Naive thymus-derived CD8-positive, alpha-beta T cell (primary cell): ENCODE results near the gene EPHB2. TPM values are rescaled to one million over a fixed set of nuclear protein-coding genes. Genes with fewer than 3 reads are reported as not detected.

Experiments
- ATAC-seq, 2 donors: fragments of 150-1000 bp; cut with Tn5 transposase in 1 of 2; sonication (Bioruptor Pico), chemical (Tn5 transposase) in 1 of 2; 1 replicate in 1 of 2; 2 replicates in 1 of 2; pipeline ENCODE4 v1.10.0; 2021; ENCODE audit warnings: mild to moderate bottlenecking in 2 of 2, moderate library complexity in 2 of 2
- POLR2A ChIA-PET: fragments of 350-600 bp; sonication (Branson Sonifier 250); formaldehyde crosslinking; loops from one replicate; lab custom pipeline; 2021; ENCODE audit warnings: antibody characterized with exemption; lab: Charles Lee
- DNase-seq, 10 donors: peaks; one replicate each; pipeline versions ENCODE4 v3.0.0 to v3.0.0-alpha.2; 2020 to 2022
- H3K27ac Mint-ChIP-seq, 10 donors: one replicate each; pipeline ENCODE4 v1.8.0; 2020 to 2022; ENCODE audit warnings: mild to moderate bottlenecking in 10 of 10, mixed read lengths in 10 of 10, moderate library complexity in 4 of 10, inconsistent platforms in 1 of 10
- H3K27me3 Mint-ChIP-seq, 5 donors: one replicate each; pipeline ENCODE4 v1.8.0; 2021 to 2022; ENCODE audit warnings: mixed read lengths in 5 of 5
- H3K36me3 Mint-ChIP-seq, 3 donors: one replicate each; pipeline ENCODE4 v1.8.0; 2020 to 2022; ENCODE audit warnings: mixed read lengths in 3 of 3, mild to moderate bottlenecking in 2 of 3, inconsistent platforms in 1 of 3
- H3K4me1 Mint-ChIP-seq, 4 donors: one replicate each; pipeline ENCODE4 v1.8.0; 2021 to 2022; ENCODE audit warnings: mixed read lengths in 4 of 4
- H3K4me3 Mint-ChIP-seq, 10 donors: one replicate each; pipeline ENCODE4 v1.8.0; 2020 to 2022; ENCODE audit warnings: mild to moderate bottlenecking in 10 of 10, mixed read lengths in 10 of 10, moderate library complexity in 6 of 10, inconsistent platforms in 1 of 10
- H3K9me3 Mint-ChIP-seq, 9 donors: one replicate each; pipeline ENCODE4 v1.8.0; 2020 to 2022; ENCODE audit warnings: mixed read lengths in 9 of 9, mild to moderate bottlenecking in 3 of 9, inconsistent platforms in 1 of 9, moderate library complexity in 1 of 9
- polyA plus RNA-seq, 3 donors: library from polyadenylated mRNA; unstranded; fragments of 300-500 nt; fragmentation: Illumina TruSeq; gene quantifications; one replicate each; pipeline ENCODE4 v1.2.3, GENCODE V29; 2021
- total RNA-seq, 8 experiments: library from RNA in 2 of 8; stranded (reverse) in 2 of 8; gene quantifications; one replicate each; pipeline ENCODE4 v1.2.3 and lab custom pipeline; 2021 to 2026

The EPHB2 gene
- total and polyA plus RNA-seq, 5 experiments from 2014 or later = 0.21 to 0.25 TPM; not detected in 3

DNA sequence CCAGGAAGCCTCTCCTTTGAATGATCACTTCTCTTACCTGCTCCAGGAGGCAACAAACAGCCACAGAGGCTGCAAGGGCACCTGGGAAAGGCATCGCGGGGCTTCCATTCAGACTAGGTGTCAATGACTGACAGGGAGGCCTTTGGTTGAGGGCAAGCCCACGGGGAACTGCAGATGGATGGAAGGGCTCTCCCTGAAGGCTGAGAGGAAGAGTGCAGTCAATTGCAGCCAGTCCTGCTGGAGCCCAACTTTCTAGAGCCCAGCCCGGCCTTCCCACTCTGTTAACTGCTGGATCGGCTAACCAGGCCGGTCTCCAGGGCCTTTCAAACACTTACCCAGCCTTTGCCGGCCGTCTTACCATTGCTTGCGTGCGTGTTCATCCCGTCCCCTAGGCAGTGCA, 172.8 kb downstream of the EPHB2 start:
- DNase-seq = no peak
- POLR2A ChIA-PET = no interaction called here

DNA sequence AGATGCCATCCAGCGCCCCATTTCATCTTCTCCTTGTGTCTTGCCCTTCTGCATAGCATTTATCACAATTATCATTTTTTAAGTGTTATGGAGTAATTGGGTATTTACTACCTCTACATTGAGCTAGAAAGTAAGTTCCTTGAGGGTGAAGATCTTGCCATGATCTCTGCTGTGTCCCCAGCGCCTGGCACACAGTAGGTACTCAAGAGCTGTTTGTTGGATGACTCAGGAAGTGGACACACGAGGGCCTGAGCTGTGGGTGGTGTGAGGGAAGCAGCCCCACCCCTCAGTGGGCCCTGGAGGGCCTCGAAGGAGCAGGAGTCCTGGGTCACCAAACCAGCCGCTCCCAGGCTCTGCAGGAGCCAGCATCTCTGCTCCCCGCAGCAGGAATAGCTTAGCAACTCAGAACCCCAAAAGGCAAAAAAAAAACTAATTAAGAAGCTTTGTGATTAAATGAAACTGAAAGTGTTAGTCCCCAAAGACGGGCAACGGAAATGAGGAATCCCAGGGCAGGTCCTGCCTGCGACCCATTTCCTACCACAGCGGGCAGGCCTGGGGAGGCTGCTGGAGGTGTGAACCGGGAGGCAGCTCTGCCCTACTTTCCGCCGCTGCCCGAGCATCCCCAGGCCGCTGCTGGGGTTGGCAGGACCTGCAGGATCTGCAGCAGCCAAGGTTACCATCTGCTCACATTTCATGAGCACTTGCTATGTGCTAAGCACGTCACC, 174.3 kb downstream of the EPHB2 start:
- POLR2A ChIA-PET = no interaction called here
- Mint-ChIP-seq H3K9me3 (peaks cover 0 to 2% (median 0%) of the 10 kb centered on the region in 9 donors), H3K36me3 (no peaks in the 10 kb centered on the region), H3K4me1 (peaks cover 6 to 10% (median 10%) of the 10 kb centered on the region in 4 donors), H3K4me3 (peak overlapping the region in 7 of 10 donors; percentile 32 to 79 (median 55)), H3K27me3 (peaks cover 6 to 42% (median 12%) of the 10 kb centered on the region in 5 donors), H3K27ac (peak overlapping the region in 4 of 10 donors; percentile 23 to 59 (median 55))
- ATAC-seq (no peak), DNase-seq (no peak)

More for the DNA sequence above, 172.8 kb downstream of the EPHB2 start:
- Mint-ChIP-seq H3K27ac (no peak overlapping the region), H3K4me3 (no peak overlapping the region), H3K27me3 (peaks cover 1 to 29% (median 10%) of the 10 kb centered on the region in 5 donors), H3K4me1 (peaks cover 6 to 10% (median 10%) of the 10 kb centered on the region in 4 donors), H3K36me3 (no peaks in the 10 kb centered on the region), H3K9me3 (peaks cover 0 to 2% (median 0%) of the 10 kb centered on the region in 9 donors)
- no peak for ATAC-seq

DNA sequence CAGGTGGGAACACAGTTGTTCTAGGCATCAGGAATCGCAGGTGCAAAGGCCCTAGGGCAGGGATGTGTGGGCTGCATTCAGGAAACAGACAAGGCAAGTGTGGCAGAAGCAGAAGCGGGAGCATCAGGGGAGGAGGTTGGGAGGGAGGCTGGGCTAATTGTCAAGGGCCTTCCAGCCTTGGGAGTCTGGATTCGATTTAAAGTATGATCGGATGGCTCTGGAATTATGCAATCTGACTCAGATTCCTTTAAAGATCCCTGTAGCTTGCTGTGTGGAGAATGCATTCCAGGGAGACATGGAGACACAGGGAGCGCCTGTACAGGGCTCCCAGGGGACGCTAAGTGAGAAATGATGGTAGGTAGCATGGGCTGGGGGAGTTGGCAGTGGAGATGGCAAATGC, 175.6 kb downstream of the EPHB2 start:
- no peak for DNase-seq
- POLR2A ChIA-PET = no interaction called here
- Mint-ChIP-seq H3K9me3 (peaks cover 0 to 2% (median 0%) of the 10 kb centered on the region in 9 donors), H3K27me3 (peaks cover 6 to 42% (median 16%) of the 10 kb centered on the region in 5 donors), H3K27ac (no peak overlapping the region), H3K4me1 (peaks cover 6 to 10% (median 10%) of the 10 kb centered on the region in 4 donors), H3K36me3 (no peaks in the 10 kb centered on the region), H3K4me3 (no peak overlapping the region)
- no peak for ATAC-seq

DNA sequence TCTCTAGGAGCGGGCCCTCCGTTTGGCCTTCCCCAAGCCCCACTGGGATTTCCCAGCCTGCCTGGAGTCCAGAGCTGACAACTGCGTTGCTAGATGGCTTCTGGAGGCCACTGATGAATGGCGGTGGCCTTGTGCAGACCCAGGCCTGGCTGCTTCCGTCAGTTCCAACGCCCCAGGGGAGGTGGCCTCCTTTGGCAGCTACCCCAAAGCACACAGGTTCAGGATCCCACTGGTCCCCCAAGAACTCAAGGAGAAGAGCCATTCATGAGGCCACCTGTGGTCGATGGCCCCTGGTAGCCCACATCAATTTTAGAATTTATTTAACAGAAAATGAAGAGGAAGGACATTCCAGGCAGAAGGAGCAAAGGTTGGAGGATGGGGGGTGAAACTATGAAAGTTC, 176.9 kb downstream of the EPHB2 start:
- H3K4me3 Mint-ChIP-seq = no peak overlapping the region
- no peaks in the 10 kb centered on the region for H3K36me3 Mint-ChIP-seq
- ATAC-seq (no peak), DNase-seq (no peak)
- H3K4me1 Mint-ChIP-seq = peaks cover 6 to 10% (median 10%) of the 10 kb centered on the region in 4 donors
- H3K9me3 Mint-ChIP-seq = peaks cover 0 to 2% (median 0%) of the 10 kb centered on the region in 9 donors
- POLR2A ChIA-PET = no interaction called here
- H3K27me3 Mint-ChIP-seq = peaks cover 6 to 42% (median 16%) of the 10 kb centered on the region in 5 donors
- no peak overlapping the region for H3K27ac Mint-ChIP-seq

- DNase-seq = no peak
- H3K27ac Mint-ChIP-seq = no peak overlapping the region
- POLR2A ChIA-PET = no interaction called here
- no peak overlapping the region for H3K4me3 Mint-ChIP-seq
- H3K4me1 Mint-ChIP-seq = peaks cover 6 to 10% (median 10%) of the 10 kb centered on the region in 4 donors
- H3K9me3 Mint-ChIP-seq = peaks cover 0 to 2% (median 0%) of the 10 kb centered on the region in 9 donors
- no peak for ATAC-seq
- peaks cover 6 to 42% (median 16%) of the 10 kb centered on the region in 5 donors for H3K27me3 Mint-ChIP-seq
- H3K36me3 Mint-ChIP-seq = no peaks in the 10 kb centered on the region
These were observed 177.9 kb downstream of the EPHB2 start for GRCh38 chr1:22888320-22889075.

GRCh38 chr1:22889213-22889827, 178.7 kb downstream of the EPHB2 start:
- Mint-ChIP-seq H3K9me3 (no peaks in the 10 kb centered on the region), H3K36me3 (no peaks in the 10 kb centered on the region), H3K4me3 (no peak overlapping the region), H3K4me1 (peaks cover 6 to 10% (median 10%) of the 10 kb centered on the region in 4 donors), H3K27ac (no peak overlapping the region), H3K27me3 (peaks cover 6 to 42% (median 16%) of the 10 kb centered on the region in 5 donors)
- ATAC-seq = no peak
- POLR2A ChIA-PET = no interaction called here
- DNase-seq = no peak

DNA sequence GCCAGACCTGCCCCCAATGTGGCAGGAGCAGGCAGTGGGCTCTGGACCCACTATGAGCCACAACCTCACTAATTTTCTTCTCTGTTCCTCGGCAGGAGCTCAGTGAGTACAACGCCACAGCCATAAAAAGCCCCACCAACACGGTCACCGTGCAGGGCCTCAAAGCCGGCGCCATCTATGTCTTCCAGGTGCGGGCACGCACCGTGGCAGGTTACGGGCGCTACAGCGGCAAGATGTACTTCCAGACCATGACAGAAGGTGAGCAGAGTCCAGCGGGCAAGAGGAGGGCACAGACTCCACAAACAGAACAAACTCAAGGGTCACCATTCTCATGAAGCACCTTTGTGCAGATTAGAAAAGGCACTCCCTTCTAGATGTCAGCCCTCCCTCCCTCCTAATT, 182.2 kb downstream of the EPHB2 start:
- H3K4me3 Mint-ChIP-seq = no peak overlapping the region
- H3K27ac Mint-ChIP-seq = no peak overlapping the region
- DNase-seq (no peak), ATAC-seq (no peak)
- POLR2A ChIA-PET = no interaction called here
- H3K9me3 Mint-ChIP-seq = peaks cover 0 to 1% (median 0%) of the 10 kb centered on the region in 9 donors
- no peaks in the 10 kb centered on the region for H3K36me3 Mint-ChIP-seq
- no peaks in the 10 kb centered on the region for H3K4me1 Mint-ChIP-seq
- peaks cover 5 to 30% (median 19%) of the 10 kb centered on the region in 5 donors for H3K27me3 Mint-ChIP-seq

DNA sequence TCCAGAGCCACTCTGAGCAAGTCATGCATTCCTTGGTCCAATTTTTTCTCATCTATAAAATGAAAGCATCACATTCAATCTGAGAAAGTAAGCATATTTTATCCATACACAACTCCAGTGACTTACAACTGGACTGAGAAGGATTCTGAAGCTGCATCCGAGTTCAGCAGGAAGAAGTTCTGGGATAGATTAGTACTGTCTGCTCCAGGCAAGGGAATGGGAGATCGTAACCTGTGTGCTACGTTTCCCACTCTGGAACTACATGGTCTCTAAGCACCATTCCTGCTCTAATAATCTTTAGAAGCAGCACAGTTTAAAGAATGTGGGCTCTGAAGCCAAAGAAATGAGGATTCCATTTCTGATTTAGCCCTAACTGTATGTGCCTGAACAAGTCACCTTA, 182.7 kb downstream of the EPHB2 start:
- Mint-ChIP-seq H3K4me3 (no peak overlapping the region), H3K27me3 (peaks cover 5 to 35% (median 22%) of the 10 kb centered on the region in 5 donors), H3K9me3 (peaks cover 0 to 1% (median 0%) of the 10 kb centered on the region in 9 donors), H3K36me3 (no peaks in the 10 kb centered on the region), H3K4me1 (no peaks in the 10 kb centered on the region), H3K27ac (no peak overlapping the region)
- no peak for DNase-seq
- no peak for ATAC-seq
- POLR2A ChIA-PET = no interaction called here

DNA sequence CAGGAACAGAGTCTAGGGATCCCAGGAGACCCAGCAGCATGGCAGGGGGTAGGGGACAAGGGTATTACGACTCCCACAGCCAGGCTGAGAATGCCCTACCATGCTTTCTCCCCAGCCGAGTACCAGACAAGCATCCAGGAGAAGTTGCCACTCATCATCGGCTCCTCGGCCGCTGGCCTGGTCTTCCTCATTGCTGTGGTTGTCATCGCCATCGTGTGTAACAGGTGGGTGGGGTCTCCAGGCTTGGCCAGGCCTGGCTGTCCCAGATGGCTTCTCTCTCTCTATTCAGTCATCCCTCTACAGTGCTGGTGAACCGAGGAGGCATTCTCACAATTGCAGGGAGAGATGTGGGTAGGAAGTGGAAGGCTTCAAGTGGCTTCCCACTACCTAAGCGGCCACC, 184.7 kb downstream of the EPHB2 start:
- Mint-ChIP-seq H3K27ac (no peak overlapping the region), H3K4me1 (no peaks in the 10 kb centered on the region), H3K9me3 (peaks cover 0 to 1% (median 0%) of the 10 kb centered on the region in 9 donors), H3K4me3 (no peak overlapping the region), H3K27me3 (peaks cover 9 to 32% (median 25%) of the 10 kb centered on the region in 5 donors), H3K36me3 (no peaks in the 10 kb centered on the region)
- DNase-seq = no peak
- ATAC-seq = no peak
- POLR2A ChIA-PET = no interaction called here

DNA sequence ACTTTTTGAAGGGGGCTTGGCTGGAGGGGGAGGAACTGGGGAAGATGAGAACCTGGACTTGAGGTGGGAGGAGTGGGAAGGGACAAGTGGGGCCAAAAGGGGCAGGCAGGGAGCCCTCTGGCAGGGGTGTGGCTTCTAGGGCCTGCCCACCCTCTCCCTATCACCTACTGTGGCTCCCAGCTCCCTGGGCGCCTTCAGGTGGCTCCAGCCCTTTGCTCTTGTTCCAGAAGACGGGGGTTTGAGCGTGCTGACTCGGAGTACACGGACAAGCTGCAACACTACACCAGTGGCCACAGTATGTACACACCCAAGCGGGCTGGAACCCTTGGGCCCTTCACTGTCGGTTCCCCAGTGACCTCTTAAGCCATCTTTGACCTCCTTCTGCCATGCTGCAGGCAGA, 185.5 kb downstream of the EPHB2 start:
- no peak for ATAC-seq
- Mint-ChIP-seq H3K36me3 (no peaks in the 10 kb centered on the region), H3K4me1 (no peaks in the 10 kb centered on the region), H3K9me3 (peaks cover 0 to 1% (median 0%) of the 10 kb centered on the region in 9 donors), H3K4me3 (no peak overlapping the region), H3K27me3 (peaks cover 11 to 32% (median 22%) of the 10 kb centered on the region in 5 donors), H3K27ac (no peak overlapping the region)
- POLR2A ChIA-PET = no interaction called here
- no peak for DNase-seq

- Mint-ChIP-seq H3K36me3 (no peaks in the 10 kb centered on the region), H3K4me3 (no peak overlapping the region), H3K4me1 (peaks cover 0 to under 1% (median 0%) of the 10 kb centered on the region in 4 donors), H3K27ac (no peak overlapping the region), H3K9me3 (peaks cover 0 to 1% (median 0%) of the 10 kb centered on the region in 9 donors), H3K27me3 (peaks cover 8 to 38% (median 22%) of the 10 kb centered on the region in 5 donors)
- DNase-seq (peak in 1 of 10 donors; percentile 15), ATAC-seq (no peak)
- POLR2A ChIA-PET = no interaction called here
These were observed 189.8 kb downstream of the EPHB2 start for GRCh38 chr1:22900451-22900850.

DNA sequence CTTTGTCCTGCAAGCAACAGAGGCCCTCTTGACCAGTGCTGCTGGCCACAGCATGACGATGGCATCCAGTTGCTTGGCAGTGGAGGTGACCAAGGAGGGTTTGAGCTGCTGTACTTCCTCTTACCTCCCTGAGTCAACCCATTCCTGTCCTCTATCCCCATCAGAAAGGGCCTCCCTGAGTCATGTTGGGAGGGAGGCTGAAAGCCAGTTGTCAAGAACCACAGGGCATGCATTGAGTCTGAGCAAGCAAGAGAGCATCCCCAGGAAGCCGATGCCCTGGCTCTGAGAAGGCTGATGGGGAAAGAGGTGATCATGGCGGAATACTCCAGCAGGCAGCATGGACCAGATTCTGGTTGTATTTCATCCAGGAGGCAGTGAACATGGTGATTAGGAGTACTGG, 192.5 kb downstream of the EPHB2 start:
- ATAC-seq = no peak
- Mint-ChIP-seq H3K4me3 (no peak overlapping the region), H3K36me3 (no peaks in the 10 kb centered on the region), H3K27ac (no peak overlapping the region), H3K27me3 (peaks cover 6 to 18% (median 10%) of the 10 kb centered on the region in 5 donors), H3K9me3 (no peaks in the 10 kb centered on the region), H3K4me1 (peaks cover 0 to 2% (median 0%) of the 10 kb centered on the region in 4 donors)
- POLR2A ChIA-PET = no interaction called here
- no peak for DNase-seq
